NOMO-1 (cell line): Measurements from ENCODE around the gene EHF.

ENCODE experiments used
- DNase-seq, 2 experiments: peaks; one replicate each; lab custom pipeline; 2025; ENCODE audit not compliant: unreplicated experiment in 2 of 2; lab: John Stamatoyannopoulos, UW

Gene EHF

GRCh38 chr11:34621876-34622275, 983 bp downstream of the EHF start:
- DNase-seq = no peak

GRCh38 chr11:34623463-34623862, 2.6 kb downstream of the EHF start:
- no peak for DNase-seq

- no peak for DNase-seq
These were observed 3.2 kb downstream of the EHF start for GRCh38 chr11:34624069-34624468.

- peak in 1 of 2 experiments; percentile 42 for DNase-seq
These were observed 4.7 kb downstream of the EHF start for GRCh38 chr11:34625576-34625975.

- no peak for DNase-seq
These were observed 5.5 kb downstream of the EHF start for GRCh38 chr11:34626393-34626792.

- no peak for DNase-seq
These were observed 6.3 kb downstream of the EHF start for GRCh38 chr11:34627197-34627596.

GRCh38 chr11:34629711-34630110, 8.8 kb downstream of the EHF start:
- DNase-seq = no peak

- DNase-seq = no peak
These were observed 9.7 kb downstream of the EHF start for GRCh38 chr11:34630544-34630943.

GRCh38 chr11:34631297-34631696, 10.4 kb downstream of the EHF start:
- no peak for DNase-seq

- DNase-seq = no peak
These were observed 10.8 kb downstream of the EHF start for GRCh38 chr11:34631737-34632104.

- DNase-seq = no peak
These were observed 11.4 kb downstream of the EHF start for GRCh38 chr11:34632105-34632791.

- no peak for DNase-seq
These were observed 12.7 kb downstream of the EHF start for GRCh38 chr11:34633640-34633989.

- peak; percentile 83 to 96 for DNase-seq
These were observed 13.2 kb downstream of the EHF start for GRCh38 chr11:34633990-34634693.

- no peak for DNase-seq
These were observed 13.8 kb downstream of the EHF start for GRCh38 chr11:34634694-34635062.

GRCh38 chr11:34636127-34636526, 15.2 kb downstream of the EHF start:
- DNase-seq = no peak

- DNase-seq = no peak
These were observed 16.4 kb downstream of the EHF start for GRCh38 chr11:34637303-34637702.

- no peak for DNase-seq
These were observed 18.0 kb downstream of the EHF start for GRCh38 chr11:34638897-34639296.

GRCh38 chr11:34639545-34639944, 18.7 kb downstream of the EHF start:
- DNase-seq = no peak

- peak in 1 of 2 experiments; percentile 25 for DNase-seq
These were observed 19.4 kb downstream of the EHF start for GRCh38 chr11:34640050-34640923.

GRCh38 chr11:34640924-34641275, 20.0 kb downstream of the EHF start:
- no peak for DNase-seq

GRCh38 chr11:34641456-34641855, 20.6 kb downstream of the EHF start:
- peak; percentile 25 to 29 for DNase-seq
